Chondrocyte (in vitro differentiated cells): ENCODE results near the gene CCNYL1. TPM values are rescaled to one million over a fixed set of nuclear protein-coding genes. Genes with fewer than 3 reads are reported as not detected.

Experiments
- DNase-seq: peaks from one replicate; pipeline ENCODE4 v3.0.0; 2021; ENCODE audit warnings: mixed read lengths, low spot score
- H3K27ac Mint-ChIP-seq: one replicate; pipeline ENCODE4 v1.8.0; 2021; ENCODE audit warnings: mild to moderate bottlenecking, moderate library complexity, mixed read lengths; ENCODE audit not compliant: unreplicated experiment
- H3K27me3 Mint-ChIP-seq: 2 replicates; pipeline ENCODE4 v1.8.0; 2021; ENCODE audit warnings: low read depth, mixed read lengths
- H3K36me3 Mint-ChIP-seq: 2 replicates; pipeline ENCODE4 v1.8.0; 2021; ENCODE audit warnings: low read depth, mixed read lengths
- H3K4me1 Mint-ChIP-seq: 2 replicates; pipeline ENCODE4 v1.8.0; 2021; ENCODE audit warnings: low read depth, mild to moderate bottlenecking, mixed read lengths
- H3K4me3 Mint-ChIP-seq: one replicate; pipeline ENCODE4 v1.8.0; 2021; ENCODE audit warnings: mild to moderate bottlenecking, moderate library complexity, mixed read lengths; ENCODE audit not compliant: unreplicated experiment
- H3K9me3 Mint-ChIP-seq: 2 replicates; pipeline ENCODE4 v1.8.0; 2021; ENCODE audit warnings: low read depth, mixed read lengths
- total RNA-seq: library from RNA; stranded (reverse); gene quantifications from 3 replicates; pipeline ENCODE4 v1.2.1, GENCODE V29; 2021
- TF ChIP-seq, protein P1 (sequence below): fragments of 200-600 bp; sonication (generic); IDR thresholded peaks from 2 replicates; pipeline ENCODE4 v1.5.0; 2021; ENCODE audit warnings: antibody characterized with exemption, mild to moderate bottlenecking, moderate library complexity

Gene CCNYL1
- total RNA-seq, 1 donor from 2014 or later: 25.3 TPM

DNA sequence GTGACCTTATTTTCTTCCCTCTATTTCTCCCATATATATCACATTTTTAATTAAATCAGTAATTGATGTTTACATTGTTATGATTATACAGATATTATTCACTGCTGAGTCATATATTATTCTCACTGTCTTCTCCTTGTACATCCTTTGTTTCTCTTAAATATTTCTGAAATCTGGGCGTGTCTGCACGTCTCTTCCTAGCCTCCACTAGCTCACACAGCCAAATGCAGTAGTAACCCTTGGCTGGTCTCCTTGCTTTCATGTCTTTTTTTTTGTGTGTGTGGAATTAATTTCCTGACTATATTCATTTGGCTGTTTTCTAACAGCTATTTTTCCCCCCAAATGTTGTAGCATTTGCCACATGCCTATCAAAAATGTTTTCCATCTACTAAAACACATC, 15.8 kb downstream of the CCNYL1 start:
- Mint-ChIP-seq H3K4me1 (peaks cover 23% of the 10 kb centered on the region), H3K4me3 (no peak overlapping the region), H3K36me3 (peaks cover 9% of the 10 kb centered on the region), H3K27me3 (no peaks in the 10 kb centered on the region), H3K9me3 (no peaks in the 10 kb centered on the region), H3K27ac (peak overlapping the region; percentile 46)
- TF ChIP-seq, protein P1, sequence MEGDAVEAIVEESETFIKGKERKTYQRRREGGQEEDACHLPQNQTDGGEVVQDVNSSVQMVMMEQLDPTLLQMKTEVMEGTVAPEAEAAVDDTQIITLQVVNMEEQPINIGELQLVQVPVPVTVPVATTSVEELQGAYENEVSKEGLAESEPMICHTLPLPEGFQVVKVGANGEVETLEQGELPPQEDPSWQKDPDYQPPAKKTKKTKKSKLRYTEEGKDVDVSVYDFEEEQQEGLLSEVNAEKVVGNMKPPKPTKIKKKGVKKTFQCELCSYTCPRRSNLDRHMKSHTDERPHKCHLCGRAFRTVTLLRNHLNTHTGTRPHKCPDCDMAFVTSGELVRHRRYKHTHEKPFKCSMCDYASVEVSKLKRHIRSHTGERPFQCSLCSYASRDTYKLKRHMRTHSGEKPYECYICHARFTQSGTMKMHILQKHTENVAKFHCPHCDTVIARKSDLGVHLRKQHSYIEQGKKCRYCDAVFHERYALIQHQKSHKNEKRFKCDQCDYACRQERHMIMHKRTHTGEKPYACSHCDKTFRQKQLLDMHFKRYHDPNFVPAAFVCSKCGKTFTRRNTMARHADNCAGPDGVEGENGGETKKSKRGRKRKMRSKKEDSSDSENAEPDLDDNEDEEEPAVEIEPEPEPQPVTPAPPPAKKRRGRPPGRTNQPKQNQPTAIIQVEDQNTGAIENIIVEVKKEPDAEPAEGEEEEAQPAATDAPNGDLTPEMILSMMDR: no peak
- no peak for DNase-seq

DNA sequence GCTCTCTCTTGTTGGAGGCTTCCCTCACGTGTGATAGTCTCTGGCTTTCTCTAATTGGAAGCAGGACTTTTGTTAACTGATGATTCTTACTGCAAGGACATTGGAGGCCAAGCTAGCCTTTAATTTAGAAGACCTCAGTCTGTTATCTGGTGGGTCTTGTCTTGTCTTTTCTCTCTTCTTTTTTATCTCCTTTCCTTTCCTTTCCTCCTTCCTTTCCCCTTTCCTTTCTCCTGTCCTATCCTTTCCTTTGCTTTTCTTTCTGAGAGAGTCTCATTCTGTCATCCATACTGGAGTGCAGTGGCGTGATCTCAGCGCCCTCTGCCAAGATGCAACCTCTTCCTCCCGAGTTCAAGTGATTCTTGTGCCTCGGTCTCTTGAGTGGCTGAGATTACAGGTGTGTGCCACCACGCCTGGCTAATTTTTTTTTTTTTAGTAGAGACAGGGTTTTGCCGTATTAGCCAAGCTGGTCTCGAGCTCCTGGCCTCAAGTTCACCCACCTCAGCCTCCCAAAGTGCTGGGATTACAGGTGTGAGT, 18.1 kb downstream of the CCNYL1 start:
- no peaks in the 10 kb centered on the region for H3K27me3 Mint-ChIP-seq
- H3K27ac Mint-ChIP-seq: no peak overlapping the region
- peaks cover 12% of the 10 kb centered on the region for H3K4me1 Mint-ChIP-seq
- TF ChIP-seq, protein P1: no peak
- no peak for DNase-seq
- H3K36me3 Mint-ChIP-seq: peaks cover 11% of the 10 kb centered on the region
- no peak overlapping the region for H3K4me3 Mint-ChIP-seq
- H3K9me3 Mint-ChIP-seq: no peaks in the 10 kb centered on the region

DNA sequence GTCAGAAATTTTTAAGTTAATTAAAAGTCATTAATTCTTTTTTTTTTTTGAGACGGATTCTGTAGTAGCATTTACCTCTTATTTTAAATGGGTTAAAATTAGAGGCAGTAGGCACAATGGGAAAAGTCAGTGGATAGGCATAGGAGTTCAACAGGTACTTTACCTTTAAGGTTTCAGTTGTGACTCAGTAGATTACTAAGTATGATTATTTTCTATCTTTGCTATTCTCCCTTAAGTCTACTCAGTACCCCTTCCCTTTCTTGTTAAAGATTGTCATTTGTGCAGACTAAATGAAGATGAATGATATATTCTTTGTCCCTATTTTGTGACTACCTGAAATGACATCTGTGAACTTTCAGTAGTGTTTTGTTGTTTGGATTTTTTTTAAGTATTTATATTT, 19.7 kb downstream of the CCNYL1 start:
- TF ChIP-seq, protein P1: no peak
- DNase-seq: no peak
- Mint-ChIP-seq H3K4me1 (peaks cover 12% of the 10 kb centered on the region), H3K27ac (no peak overlapping the region), H3K36me3 (peaks cover 15% of the 10 kb centered on the region), H3K9me3 (no peaks in the 10 kb centered on the region), H3K4me3 (no peak overlapping the region), H3K27me3 (no peaks in the 10 kb centered on the region)

DNA sequence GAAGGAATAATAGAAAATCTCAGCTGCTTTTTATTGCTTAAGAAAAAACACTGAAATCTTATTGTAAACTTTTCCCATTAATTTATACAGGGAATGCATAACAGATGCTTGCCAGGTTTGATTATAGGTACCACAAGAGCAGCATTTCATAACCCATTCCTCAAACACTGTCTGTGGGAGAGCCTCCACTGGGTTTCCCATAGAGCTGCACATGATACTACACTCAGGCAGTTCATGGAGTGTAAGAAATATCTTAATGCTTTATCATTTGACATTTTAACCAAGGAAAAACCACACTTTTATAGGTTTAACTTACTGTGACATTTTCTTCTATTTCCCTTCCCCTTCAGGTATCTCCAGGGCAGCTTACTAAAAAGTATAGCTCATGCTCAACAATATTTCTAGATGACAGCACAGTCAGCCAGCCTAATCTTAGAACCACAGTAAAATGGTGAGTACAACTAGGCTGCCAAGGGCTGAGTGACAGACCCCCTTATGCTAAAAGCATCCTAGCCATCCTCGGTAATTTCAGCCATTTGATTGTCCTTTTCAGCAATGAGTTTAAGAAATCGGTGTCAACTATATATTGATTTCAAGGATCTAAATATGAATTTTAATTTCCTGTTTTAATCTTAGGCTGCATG, 22.3 kb downstream of the CCNYL1 start:
- peaks cover 3% of the 10 kb centered on the region for H3K4me1 Mint-ChIP-seq
- H3K27me3 Mint-ChIP-seq: no peaks in the 10 kb centered on the region
- no peaks in the 10 kb centered on the region for H3K9me3 Mint-ChIP-seq
- no peak overlapping the region for H3K27ac Mint-ChIP-seq
- H3K4me3 Mint-ChIP-seq: no peak overlapping the region
- TF ChIP-seq, protein P1: no peak
- DNase-seq: no peak
- peaks cover 14% of the 10 kb centered on the region for H3K36me3 Mint-ChIP-seq

DNA sequence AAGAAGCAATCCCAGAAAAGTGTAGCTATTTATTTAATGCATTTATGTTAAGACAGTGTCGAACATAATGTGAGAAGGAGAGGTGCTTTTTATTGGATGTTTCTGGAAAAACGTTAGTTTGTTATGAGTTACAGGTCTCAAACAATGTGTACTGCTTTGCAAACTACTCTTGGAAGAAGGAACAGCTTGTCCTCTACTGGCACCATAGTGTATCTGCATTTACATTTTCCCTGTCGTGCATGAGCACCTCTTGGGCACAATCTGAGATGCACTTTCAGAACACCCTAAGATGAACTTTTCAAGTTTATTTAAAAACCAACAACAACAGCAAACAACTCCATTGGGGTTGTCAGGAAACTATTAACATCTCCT, 22.8 kb downstream of the CCNYL1 start:
- H3K9me3 Mint-ChIP-seq: no peaks in the 10 kb centered on the region
- no peak overlapping the region for H3K27ac Mint-ChIP-seq
- no peaks in the 10 kb centered on the region for H3K27me3 Mint-ChIP-seq
- H3K36me3 Mint-ChIP-seq: peaks cover 13% of the 10 kb centered on the region
- H3K4me1 Mint-ChIP-seq: peaks cover 2% of the 10 kb centered on the region
- TF ChIP-seq, protein P1: peak; percentile 79
- H3K4me3 Mint-ChIP-seq: no peak overlapping the region
- DNase-seq: no peak
